SK-N-SH (cell line): ENCODE measurements around the gene HSPA12A. TPM values are rescaled to one million over a fixed set of nuclear protein-coding genes. Genes with fewer than 3 reads are reported as not detected.
A peak's percentile ranks its signal among the peaks of the same experiment; 100 is the strongest.

Experiments used
- CTCF ChIA-PET: fragments of 300-600, 350-600 bp; formaldehyde crosslinking; extraction: SDS; loops from one replicate; lab custom pipeline; 2021; lab: Yijun Ruan, JAX
- POLR2A ChIA-PET: fragments of 350-600 bp; sonication (Branson Sonifier 250); formaldehyde crosslinking; extraction: SDS; loops from one replicate; lab custom pipeline; 2020; ENCODE audit warnings: antibody characterized with exemption, inconsistent platforms; lab: Yijun Ruan, JAX
- DNase-seq: peaks from one replicate; pipeline ENCODE4 v3.0.0; 2012
- H2AFZ ChIP-seq: fragments of 200-600 bp; sonication (generic); 2 replicates; pipeline ENCODE4 v1.8.1; 2016; ENCODE audit warnings: antibody characterized with exemption, mild to moderate bottlenecking, low read depth
- H3F3A ChIP-seq: fragments of 200-600 bp; sonication (generic); replicated peaks from 2 replicates; pipeline ENCODE3; 2016; ENCODE audit warnings: antibody characterized with exemption, mild to moderate bottlenecking; ENCODE audit not compliant: insufficient read depth
- H3K27ac ChIP-seq, 2 experiments: fragments of 200-500 bp in 1 of 2; fragments of 200-600 bp in 1 of 2; sonication (Bioruptor generic) in 1 of 2; sonication (generic), shearing (Covaris generic) in 1 of 2; 2 replicates each; pipeline versions ENCODE4 v1.5.1 to v1.6.1; 2014 to 2016; ENCODE audit warnings: low read depth in 2 of 2, inconsistent platforms in 1 of 2, low read length in 1 of 2, mild to moderate bottlenecking in 1 of 2, mixed read lengths in 1 of 2
- H3K27me3 ChIP-seq: fragments of 200-600 bp; sonication (generic), shearing (Covaris generic); 2 replicates; pipeline ENCODE4 v1.6.1; 2016; ENCODE audit warnings: mixed run types; ENCODE audit not compliant: insufficient read depth
- H3K36me3 ChIP-seq, 2 experiments: fragments of 200-500 bp in 1 of 2; fragments of 200-600 bp in 1 of 2; sonication (Bioruptor generic) in 1 of 2; sonication (generic) in 1 of 2; replicated peaks in 1 of 2; 2 replicates each; pipeline versions ENCODE3 to v1.5.1; 2014 to 2016; ENCODE audit warnings: low read length in 1 of 2, mild to moderate bottlenecking in 1 of 2; ENCODE audit not compliant: insufficient read depth in 2 of 2, control insufficient read depth in 1 of 2
- H3K4me1 ChIP-seq, 2 experiments: fragments of 200-500 bp in 1 of 2; fragments of 200-600 bp in 1 of 2; sonication (Bioruptor generic) in 1 of 2; sonication (generic), shearing (Covaris generic) in 1 of 2; 2 replicates each; pipeline versions ENCODE4 v1.5.1 to v1.6.1; 2014 to 2016; ENCODE audit warnings: low read depth in 1 of 2, low read length in 1 of 2, mixed run types in 1 of 2; ENCODE audit not compliant: insufficient read depth in 2 of 2, control insufficient read depth in 1 of 2
- H3K4me2 ChIP-seq: fragments of 200-600 bp; sonication (generic), shearing (Covaris generic); 2 replicates; pipeline ENCODE4 v1.6.1; 2017; ENCODE audit warnings: mixed run types
- H3K4me3 ChIP-seq, 2 experiments: fragments of 200-500 bp in 1 of 2; fragments of 200-600 bp in 1 of 2; sonication (Bioruptor generic) in 1 of 2; sonication (generic), shearing (Covaris generic) in 1 of 2; 2 replicates each; pipeline versions ENCODE4 v1.5.1 to v1.8.1; 2014 to 2016; ENCODE audit warnings: low read depth in 2 of 2, inconsistent platforms in 1 of 2, low read length in 1 of 2, mild to moderate bottlenecking in 1 of 2, mixed read lengths in 1 of 2, moderate library complexity in 1 of 2
- H3K79me2 ChIP-seq: fragments of 200-600 bp; sonication (generic); 2 replicates; pipeline ENCODE4 v1.8.1; 2017; ENCODE audit warnings: mild to moderate bottlenecking; ENCODE audit not compliant: insufficient read depth
- H3K9ac ChIP-seq: fragments of 200-600 bp; sonication (generic); 2 replicates; pipeline ENCODE4 v1.6.1; 2017; ENCODE audit warnings: mixed run types
- H3K9me2 ChIP-seq: fragments of 200-600 bp; sonication (generic); 2 replicates; pipeline ENCODE4 v1.6.1; 2017; ENCODE audit warnings: mixed run types
- H3K9me3 ChIP-seq: fragments of 200-600 bp; sonication (generic); 2 replicates; pipeline ENCODE4 v1.6.1; 2017; ENCODE audit warnings: mixed run types, mild to moderate bottlenecking, moderate library complexity
- H4K20me1 ChIP-seq: fragments of 200-600 bp; sonication (generic); 2 replicates; pipeline ENCODE4 v1.6.1; 2017; ENCODE audit warnings: mild to moderate bottlenecking, mixed run types; ENCODE audit not compliant: insufficient read depth
- ELF1 ChIP-seq: IDR thresholded peaks from 2 replicates; pipeline ENCODE4 v1.4.0; 2012
- FOSL2 ChIP-seq: IDR thresholded peaks from 2 replicates; pipeline ENCODE4 v1.4.0; 2012; ENCODE audit warnings: low read depth, mild to moderate bottlenecking, moderate library complexity, borderline replicate concordance
- FOXM1 ChIP-seq: IDR thresholded peaks from 2 replicates; pipeline ENCODE4 v1.4.0; 2012; ENCODE audit warnings: low read depth, mild to moderate bottlenecking
- GABPA ChIP-seq: IDR thresholded peaks from 2 replicates; pipeline ENCODE4 v1.4.0; 2012; ENCODE audit warnings: low read depth, mild to moderate bottlenecking
- GATA2 ChIP-seq: sonication (generic); formaldehyde crosslinking; IDR thresholded peaks from 2 replicates; pipeline ENCODE4 v1.5.0; 2020; ENCODE audit warnings: mild to moderate bottlenecking, missing genetic modification reagents
- JUND ChIP-seq: IDR thresholded peaks from 2 replicates; pipeline ENCODE4 v1.4.0; 2012
- NRF1 ChIP-seq: IDR thresholded peaks from 2 replicates; pipeline ENCODE4 v1.6.1; 2012; ENCODE audit warnings: low read depth, mild to moderate bottlenecking, low read length
- RCOR1 ChIP-seq: fragments of 150-350 bp; IDR thresholded peaks from 2 replicates; pipeline ENCODE4 v1.6.1; 2017; ENCODE audit warnings: antibody characterized with exemption, low read length
- RFX5 ChIP-seq: IDR thresholded peaks from 2 replicates; pipeline ENCODE4 v1.6.1; 2012; ENCODE audit warnings: mild to moderate bottlenecking, improper control_type of control experiment, low read length
- RXRA ChIP-seq: IDR thresholded peaks from 2 replicates; pipeline ENCODE4 v1.4.0; 2012; ENCODE audit warnings: low read depth, mild to moderate bottlenecking, borderline replicate concordance
- SMC3 ChIP-seq: IDR thresholded peaks from 2 replicates; pipeline ENCODE4 v1.6.1; 2012; ENCODE audit warnings: low read depth, low read length, improper control_type of control experiment
- TCF12 ChIP-seq: IDR thresholded peaks from 2 replicates; pipeline ENCODE4 v1.4.0; 2012
- USF2 ChIP-seq: fragments of 150-350 bp; IDR thresholded peaks from 2 replicates; pipeline ENCODE4 v1.6.1; 2017; ENCODE audit warnings: antibody characterized with exemption, low read length, low read depth, borderline replicate concordance
- YY1 ChIP-seq: IDR thresholded peaks from 2 replicates; pipeline ENCODE4 v1.4.0; 2012; ENCODE audit warnings: low read depth, mild to moderate bottlenecking
- WGBS: methylation state at CpG from one replicate; pipeline ENCODE4 v1.1.6; 2017; ENCODE audit warnings: low lambda C conversion rate; 5-methylcytosine and 5-hydroxymethylcytosine counted together
- polyA plus RNA-seq, 3 experiments: library from polyadenylated mRNA; depleted of rRNA; stranded (reverse); fragments of >200 nt; gene quantifications; 2 replicates each; pipeline ENCODE4 v1.2.3, GENCODE V29; 2012

The HSPA12A gene
- polyA plus RNA-seq, 1 of the 3 experiments (the other 2 are of a cell fraction) = 2.9 TPM

GRCh38 chr10:116733566-116733965 is 8.8 kb downstream of the HSPA12A start:
- Histone ChIP-seq H3K9me3 (no peaks in the 10 kb centered on the region), H3K79me2 (no peaks in the 10 kb centered on the region), H3K4me1 (peaks cover 0 to 27% of the 10 kb centered on the region in 2 experiments; a peak in 2 of 4 replicates), H3K9me2 (no peaks in the 10 kb centered on the region), H3F3A (no peaks in the 10 kb centered on the region), H3K27me3 (no peaks in the 10 kb centered on the region), H2AFZ (no peak overlapping the region), H3K9ac (no peak overlapping the region), H3K27ac (peak overlapping the region in 1 of 2 experiments; percentile 50; a peak in 2 of 4 replicates), H3K36me3 (no peaks in the 10 kb centered on the region), H3K4me3 (no peak overlapping the region), H4K20me1 (no peaks in the 10 kb centered on the region), H3K4me2 (no peak overlapping the region)
- ChIA-PET CTCF (interaction anchor here (1.3 to 4.3 kb wide), 2 partner anchors 46 to 55 kb away, joined by 4 to 12 read pairs; no protein-coding TSS in a partner anchor), POLR2A (no interaction called here)
- TF ChIP-seq FOSL2 (no peak), RCOR1 (no peak), GATA2 (CRISPR knock-in tag) (no peak), NRF1 (no peak)
- no peak for DNase-seq
- WGBS = 67% methylated on average over 4 of the region's 4 CpGs

DNA sequence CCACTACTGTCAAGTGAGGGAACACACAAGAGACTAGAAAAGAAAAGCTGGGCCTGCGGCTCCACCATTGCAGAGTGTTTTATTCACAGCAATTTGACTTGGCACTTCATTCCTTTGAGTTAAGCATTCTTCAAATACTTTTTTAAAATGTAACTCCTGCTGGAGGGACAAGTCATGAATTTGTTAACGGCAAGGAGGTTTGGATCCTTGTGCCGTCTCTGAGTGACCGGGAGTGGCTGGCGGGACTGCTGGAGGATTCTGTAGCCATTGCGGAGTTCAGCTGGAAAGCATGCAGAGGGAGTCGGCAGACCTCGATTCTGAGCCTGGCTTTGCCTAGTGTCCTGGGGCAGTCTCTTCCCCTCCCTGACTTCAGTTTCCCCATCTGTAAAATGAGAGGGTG is 9.8 kb downstream of the HSPA12A start:
- H3K4me2 ChIP-seq = no peak overlapping the region; the same call in 1 of the 2 replicates
- no peak overlapping the region for H3K9ac ChIP-seq
- TF ChIP-seq USF2 = no peak
- no peak for TF ChIP-seq RFX5
- no peak for TF ChIP-seq FOXM1
- TF ChIP-seq GATA2 (CRISPR knock-in tag) = no peak
- TF ChIP-seq TCF12 = no peak
- no peak for TF ChIP-seq YY1
- TF ChIP-seq JUND = no peak
- TF ChIP-seq SMC3 = no peak
- TF ChIP-seq ELF1 = no peak
- no peak for TF ChIP-seq GABPA
- no peak for TF ChIP-seq RXRA
- DNase-seq = no peak
- H3K79me2 ChIP-seq = no peaks in the 10 kb centered on the region
- H3K27me3 ChIP-seq = no peaks in the 10 kb centered on the region
- peak overlapping the region in 1 of 2 experiments; percentile 11; a peak in 2 of 4 replicates for H3K27ac ChIP-seq
- H3K9me3 ChIP-seq = no peaks in the 10 kb centered on the region
- no peaks in the 10 kb centered on the region for H3K9me2 ChIP-seq
- H4K20me1 ChIP-seq = no peaks in the 10 kb centered on the region
- ChIA-PET POLR2A (no interaction called here), CTCF (interaction anchor here (0.8 to 4.3 kb wide), 4 partner anchors 11 to 56 kb away, joined by 3 to 12 read pairs (median 4); no protein-coding TSS in a partner anchor)
- no peak overlapping the region for H2AFZ ChIP-seq
- no peaks in the 10 kb centered on the region for H3F3A ChIP-seq
- no peaks in the 10 kb centered on the region for H3K36me3 ChIP-seq
- WGBS = 78% methylated on average over 8 of the region's 8 CpGs
- peaks cover 0 to 17% of the 10 kb centered on the region in 2 experiments; a peak in 2 of 4 replicates for H3K4me1 ChIP-seq
- no peak overlapping the region for H3K4me3 ChIP-seq
